Measurements from ENCODE around the gene JADE1. TPM values are rescaled to one million over a fixed set of nuclear protein-coding genes. Genes with fewer than 3 reads are reported as not detected.

The JADE1 gene
- 36.3 TPM for total RNA-seq
- long read RNA-seq, full-length matches to known transcripts, result 51 of 90 reads
- long read RNA-seq, partial matches to known transcripts, result 27 of 90 reads
- long read RNA-seq, other reads (novel, unspliced or antisense), result 12 of 90 reads

DNA sequence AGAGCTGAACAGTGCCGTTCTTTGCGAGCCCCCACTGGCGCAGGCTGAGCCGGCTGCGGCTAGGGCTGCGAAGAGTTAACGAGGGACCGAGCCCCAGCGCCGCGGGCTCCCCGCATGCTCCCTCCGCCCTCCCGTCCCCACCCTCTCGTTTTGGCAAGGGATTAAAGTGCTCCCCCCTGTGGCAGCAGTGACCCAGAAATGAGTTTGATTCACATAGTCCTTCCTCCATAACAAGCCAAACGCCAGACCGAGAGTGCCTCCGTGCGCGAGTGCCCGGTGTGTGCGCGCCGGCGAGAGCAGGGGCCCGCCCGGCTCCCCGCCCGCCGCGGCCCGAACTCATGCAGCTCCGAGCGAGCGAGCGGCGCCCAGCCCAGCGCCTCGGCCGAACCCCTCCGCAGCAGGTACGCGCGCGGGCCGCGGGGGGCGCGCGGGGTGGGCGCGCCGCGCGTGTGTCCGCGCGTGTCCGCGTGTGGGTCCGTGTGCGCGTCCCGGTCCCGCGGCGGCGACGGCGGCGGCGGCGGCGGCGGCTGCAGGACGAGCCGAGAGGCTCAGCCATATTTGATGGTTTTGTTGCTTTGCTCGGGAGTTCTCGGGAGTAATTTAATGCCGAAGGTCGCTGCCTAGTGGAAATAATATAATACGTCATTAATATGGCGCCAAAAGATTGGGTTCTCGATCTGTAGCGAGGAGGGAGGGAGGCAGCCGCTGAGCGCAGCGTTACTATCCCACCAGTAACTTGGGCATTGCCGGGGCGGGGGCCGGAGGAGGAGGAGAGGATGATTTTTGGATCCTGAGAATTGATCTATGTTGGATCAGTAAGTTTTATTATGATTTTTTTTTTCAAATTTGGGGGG lies at the start of gene JADE1:
JADE1 (plus strand) TSS at position 224 of the 854 bp plus-strand sequence. CDS start 22,059 bp downstream, outside the sequence.
- H3K36me3 ChIP-seq, result no peaks in the 10 kb centered on the region
- H3K4me1 ChIP-seq, result peaks cover 11% of the 10 kb centered on the region
- no peaks in the 10 kb centered on the region for H3K9me3 ChIP-seq
- ATAC-seq (peak; percentile 81 to 88), DNase-seq (peak; percentile 92)
- H3K27ac ChIP-seq, result peak within 1 kb of the TSS; percentile 96
- no peaks in the 10 kb centered on the region for H3K27me3 ChIP-seq (ENCODE audit: low read depth)
- TF ChIP-seq, protein P1, sequence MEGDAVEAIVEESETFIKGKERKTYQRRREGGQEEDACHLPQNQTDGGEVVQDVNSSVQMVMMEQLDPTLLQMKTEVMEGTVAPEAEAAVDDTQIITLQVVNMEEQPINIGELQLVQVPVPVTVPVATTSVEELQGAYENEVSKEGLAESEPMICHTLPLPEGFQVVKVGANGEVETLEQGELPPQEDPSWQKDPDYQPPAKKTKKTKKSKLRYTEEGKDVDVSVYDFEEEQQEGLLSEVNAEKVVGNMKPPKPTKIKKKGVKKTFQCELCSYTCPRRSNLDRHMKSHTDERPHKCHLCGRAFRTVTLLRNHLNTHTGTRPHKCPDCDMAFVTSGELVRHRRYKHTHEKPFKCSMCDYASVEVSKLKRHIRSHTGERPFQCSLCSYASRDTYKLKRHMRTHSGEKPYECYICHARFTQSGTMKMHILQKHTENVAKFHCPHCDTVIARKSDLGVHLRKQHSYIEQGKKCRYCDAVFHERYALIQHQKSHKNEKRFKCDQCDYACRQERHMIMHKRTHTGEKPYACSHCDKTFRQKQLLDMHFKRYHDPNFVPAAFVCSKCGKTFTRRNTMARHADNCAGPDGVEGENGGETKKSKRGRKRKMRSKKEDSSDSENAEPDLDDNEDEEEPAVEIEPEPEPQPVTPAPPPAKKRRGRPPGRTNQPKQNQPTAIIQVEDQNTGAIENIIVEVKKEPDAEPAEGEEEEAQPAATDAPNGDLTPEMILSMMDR (IDR thresholded peaks at IDR 0.05), result peak; percentile 57
- peak within 1 kb of the TSS; percentile 87 for H3K4me3 ChIP-seq
- intact Hi-C loops (cut with DNase I), result no loop called here

GRCh38 chr4:128766781-128767180 lies 42.7 kb upstream of the JADE1 start:
- Histone ChIP-seq H3K27ac (no peak overlapping the region), H3K27me3 (ENCODE audit: low read depth) (no peaks in the 10 kb centered on the region), H3K4me3 (no peak overlapping the region), H3K36me3 (no peaks in the 10 kb centered on the region), H3K9me3 (no peaks in the 10 kb centered on the region), H3K4me1 (no peaks in the 10 kb centered on the region)
- ATAC-seq, result no peak
- no peak for DNase-seq
- TF ChIP-seq, protein P1 (IDR thresholded peaks at IDR 0.05), result no peak
- intact Hi-C loops (cut with DNase I), result no loop called here

DNA sequence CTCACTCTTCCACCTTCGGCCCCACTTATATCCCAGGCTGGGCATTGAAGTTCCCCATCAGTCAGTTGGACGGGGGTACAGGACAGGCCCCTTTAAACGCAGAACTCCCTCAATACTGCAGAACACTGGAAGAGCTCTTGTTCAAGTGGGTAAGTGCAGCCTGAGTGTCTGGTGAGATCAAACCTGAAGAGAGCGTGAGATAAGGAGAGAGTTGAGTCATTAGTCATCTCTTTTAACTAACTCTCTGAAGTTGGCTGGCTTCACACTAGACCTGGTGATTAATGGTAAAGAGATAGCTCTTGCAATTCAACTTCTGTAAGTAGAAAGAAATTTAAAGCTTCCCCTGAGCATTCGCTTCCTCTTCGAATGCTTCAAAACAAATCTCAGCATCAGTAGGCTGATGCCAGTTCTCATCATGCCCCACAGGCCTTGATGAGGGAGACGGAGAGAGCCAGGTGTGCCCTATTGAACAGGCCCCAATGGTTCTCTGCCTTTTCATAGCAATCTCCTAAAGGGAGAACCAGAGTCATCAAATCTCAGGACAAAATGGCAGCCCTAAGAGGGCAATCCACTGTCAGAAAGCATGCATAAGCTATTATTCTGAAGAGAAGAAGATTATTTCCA lies 41.0 kb upstream of the JADE1 start:
- peak; percentile 43 to 90 for ATAC-seq

DNA sequence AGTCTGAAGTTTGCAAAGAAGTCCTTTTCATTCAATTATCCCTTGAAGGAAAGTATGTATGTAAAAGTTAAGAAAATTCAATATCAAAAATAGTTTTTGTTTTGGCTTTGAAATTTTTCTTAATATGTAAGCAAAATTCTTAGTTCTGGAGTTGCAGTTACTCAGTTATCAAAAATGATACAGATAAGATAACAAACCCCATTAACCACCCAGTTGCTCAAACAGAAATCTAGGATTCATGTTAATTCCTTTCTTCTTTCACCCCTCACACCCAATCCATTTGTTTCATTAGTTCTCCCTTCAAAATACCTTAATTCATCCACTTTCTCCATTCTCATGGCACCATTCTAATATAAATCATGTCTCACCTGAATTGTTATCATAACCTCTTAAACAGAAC lies 40.5 kb upstream of the JADE1 start:
- intact Hi-C loops (cut with DNase I), result no loop called here
- Histone ChIP-seq H3K36me3 (no peaks in the 10 kb centered on the region), H3K9me3 (no peaks in the 10 kb centered on the region), H3K4me3 (no peak overlapping the region), H3K27me3 (ENCODE audit: low read depth) (no peaks in the 10 kb centered on the region), H3K27ac (no peak overlapping the region), H3K4me1 (no peaks in the 10 kb centered on the region)
- ATAC-seq, result no peak
- DNase-seq, result no peak
- TF ChIP-seq, protein P1 (IDR thresholded peaks at IDR 0.05), result no peak

More for the DNA sequence above, 41.0 kb upstream of the JADE1 start:
- intact Hi-C loops (cut with DNase I), result no loop called here
- H3K27ac ChIP-seq, result no peak overlapping the region
- no peak overlapping the region for H3K4me3 ChIP-seq
- DNase-seq, result no peak
- TF ChIP-seq, protein P1 (IDR thresholded peaks at IDR 0.05), result no peak
- H3K9me3 ChIP-seq, result no peaks in the 10 kb centered on the region
- H3K4me1 ChIP-seq, result no peaks in the 10 kb centered on the region
- H3K36me3 ChIP-seq, result no peaks in the 10 kb centered on the region
- no peaks in the 10 kb centered on the region for H3K27me3 ChIP-seq (ENCODE audit: low read depth)

DNA sequence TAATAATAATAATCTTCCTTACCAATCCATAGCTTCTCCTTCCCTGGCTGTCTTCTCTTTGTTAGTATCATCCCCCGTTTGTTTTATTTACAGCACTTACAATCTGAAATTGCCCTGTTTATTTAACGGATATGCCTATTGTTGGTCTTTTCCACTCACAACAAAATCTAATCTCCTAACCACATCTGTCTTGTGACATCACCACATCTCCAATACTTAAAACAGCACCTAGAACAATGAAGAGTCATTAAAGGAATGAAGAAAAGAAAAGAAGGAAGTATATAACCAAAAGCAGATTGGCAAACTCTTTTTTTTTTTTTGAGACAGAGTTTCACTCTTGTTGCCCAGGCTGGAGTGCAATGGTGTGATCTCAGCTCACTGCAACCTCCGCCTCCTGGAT lies 38.7 kb upstream of the JADE1 start:
- no peak overlapping the region for H3K27ac ChIP-seq
- H3K4me3 ChIP-seq, result no peak overlapping the region
- H3K36me3 ChIP-seq, result no peaks in the 10 kb centered on the region
- no peaks in the 10 kb centered on the region for H3K27me3 ChIP-seq (ENCODE audit: low read depth)
- H3K9me3 ChIP-seq, result no peaks in the 10 kb centered on the region
- intact Hi-C loops (cut with DNase I), result no loop called here
- ATAC-seq (no peak), DNase-seq (no peak)
- TF ChIP-seq, protein P1 (IDR thresholded peaks at IDR 0.05), result no peak
- peaks cover under 1% of the 10 kb centered on the region for H3K4me1 ChIP-seq

All from lower lobe of right lung (tissue), 2 donors.